Pancreas (tissue), 10 donors: ENCODE results near the gene GLI3. TPM values are rescaled to one million over a fixed set of nuclear protein-coding genes. Genes with fewer than 3 reads are reported as not detected.

Source experiments
- ATAC-seq, 4 donors: fragments of 200-7000 bp; cut with Tn5 transposase; one replicate each; pipeline versions ENCODE4 v1.8.0 to v1.9.1; 2020; ENCODE audit warnings: mild to moderate bottlenecking in 4 of 4, moderate library complexity in 4 of 4
- DNase-seq, 6 donors: peaks; one replicate each; pipeline ENCODE4 v3.0.0-alpha.2; 2020
- FAIRE-seq: peaks from 2 replicates; lab custom pipeline; 2012; peaks lifted over from hg19 to GRCh38; lab: Jason Lieb, UNC
- H3K27ac ChIP-seq, 4 donors: fragments of 200-600 bp; sonication (generic); 1 replicate in 3 of 4; 2 replicates in 1 of 4; pipeline versions ENCODE4 v1.5.0 to v1.8.0; 2020
- H3K27me3 ChIP-seq, 4 donors: fragments of 200-600 bp; one replicate each; pipeline ENCODE4 v1.8.0; 2021
- H3K36me3 ChIP-seq, 3 donors: fragments of 200-600 bp; sonication (generic) in 1 of 3; one replicate each; pipeline versions ENCODE4 v1.5.0 to v1.8.0; 2020 to 2021
- H3K4me1 ChIP-seq, 3 donors: fragments of 200-600 bp; one replicate each; pipeline ENCODE4 v1.8.0; 2021
- H3K4me3 ChIP-seq, 4 donors: fragments of 200-600 bp; sonication (generic) in 2 of 4; one replicate each; pipeline versions ENCODE4 v1.5.0 to v1.8.0; 2020 to 2021
- H3K9me3 ChIP-seq, 4 donors: fragments of 200-600 bp; one replicate each; pipeline ENCODE4 v1.8.0; 2021
- CTCF ChIP-seq, 4 donors: fragments of 200-600 bp; sonication (generic) in 3 of 4; IDR thresholded peaks; one replicate each; pipeline versions ENCODE4 v1.5.0 to v1.8.0; 2021; ENCODE audit warnings: antibody characterized with exemption in 4 of 4
- WGBS, 2 donors: extraction: QIAGEN DNeasy Blood & Tissue Kit; methylation state at CpG; one replicate each; pipeline ENCODE4 v1.1.7; 2013; 5-methylcytosine and 5-hydroxymethylcytosine counted together
- intact Hi-C, 3 donors: fragments of 100-400 bp; cut with DNase I; formaldehyde crosslinking; loops; one replicate each; pipeline versions ENCODE4 v1.11.1 to v1.14.2; 2022
- polyA plus RNA-seq, 2 donors: library from polyadenylated mRNA; stranded (reverse); fragments of 200-250 nt; gene quantifications; one replicate each; pipeline ENCODE4 v1.2.3, GENCODE V29; 2013
- total RNA-seq, 6 donors: library from RNA; stranded (reverse); fragmentation: NEBNext Ultra II Directional in 4 of 6; extraction: Animal tissue kit (Norgen Biotek cat#: 25700) in 4 of 6; gene quantifications; one replicate each; pipeline versions ENCODE4 v1.2.1 to v1.2.4, GENCODE V29; 2021 to 2023
- donor health status: healthy with polysubstance abuse.
- donor health status: DM: no; HTN: no; CAD: no; lungs with moderate emphysema.
- donor health status: DM: no; HTN: no; CAD: no.
- donor health status: control.
- donor health status: control.
- donor health status: Bipolar disorder and iron deficiency.
- donor health status: DM: yes; HTN: yes; CAD: no.
- donor health status: DM: no; HTN: no; CAD: no.
- donor health status: DM: no; HTN: no; CAD: no.
- donor health status: DM: yes; HTN: yes; CAD: no.

Gene GLI3
- total and polyA plus RNA-seq, 8 donors: 0.38 to 6.2 (median 1.4) TPM

GRCh38 chr7:41979834-41980307, 257.1 kb downstream of the GLI3 start:
- peak; percentile 37 to 78 (median 58) for TF ChIP-seq CTCF (IDR thresholded peaks at IDR 0.05)
- ATAC-seq: peak in 3 of 4 donors; percentile 48 to 68 (median 56)
- Histone ChIP-seq H3K4me1 (peaks cover 0 to 4% (median 0%) of the 10 kb centered on the region in 3 donors), H3K27me3 (no peaks in the 10 kb centered on the region), H3K9me3 (no peaks in the 10 kb centered on the region), H3K27ac (no peak overlapping the region), H3K4me3 (no peak overlapping the region), H3K36me3 (no peaks in the 10 kb centered on the region)
- DNase-seq: no peak
- 24 to 31% methylated on average over 6 of the region's 6 CpGs for WGBS, 2 donors
- intact Hi-C loops: loop anchor here in 1 of 3 donors (10.0 kb wide), 1 partner anchor 855 kb away; no protein-coding TSS in a partner anchor
- no peak for FAIRE-seq

GRCh38 chr7:41978858-41979257, 258.2 kb downstream of the GLI3 start:
- H3K27ac ChIP-seq: no peak overlapping the region
- no peaks in the 10 kb centered on the region for H3K9me3 ChIP-seq
- no peak overlapping the region for H3K4me3 ChIP-seq
- 77 to 79% methylated on average over 4 of the region's 4 CpGs for WGBS, 2 donors
- no peaks in the 10 kb centered on the region for H3K36me3 ChIP-seq
- DNase-seq (no peak), FAIRE-seq (no peak), ATAC-seq (no peak)
- peaks cover 0 to 4% (median 0%) of the 10 kb centered on the region in 3 donors for H3K4me1 ChIP-seq
- intact Hi-C loops: no loop called here
- TF ChIP-seq CTCF (IDR thresholded peaks at IDR 0.05): no peak
- no peaks in the 10 kb centered on the region for H3K27me3 ChIP-seq

GRCh38 chr7:41977661-41978060, 259.3 kb downstream of the GLI3 start:
- Histone ChIP-seq H3K27ac (no peak overlapping the region), H3K9me3 (no peaks in the 10 kb centered on the region), H3K4me1 (peaks cover 0 to 4% (median 0%) of the 10 kb centered on the region in 3 donors), H3K27me3 (no peaks in the 10 kb centered on the region), H3K4me3 (no peak overlapping the region), H3K36me3 (no peaks in the 10 kb centered on the region)
- ATAC-seq (no peak), DNase-seq (no peak), FAIRE-seq (no peak)
- intact Hi-C loops: no loop called here
- TF ChIP-seq CTCF (IDR thresholded peaks at IDR 0.05): no peak
- WGBS, 2 donors: 51 to 57% methylated on average over 3 of the region's 3 CpGs

- no peaks in the 10 kb centered on the region for H3K27me3 ChIP-seq
- FAIRE-seq (no peak), ATAC-seq (peak in 3 of 4 donors; percentile 63 to 70 (median 64)), DNase-seq (peak in 1 of 6 donors; percentile 14)
- H3K9me3 ChIP-seq: no peaks in the 10 kb centered on the region
- 31 to 35% methylated on average over 9 of the region's 9 CpGs for WGBS, 2 donors
- no peak overlapping the region for H3K4me3 ChIP-seq
- peaks cover 0 to 4% (median 0%) of the 10 kb centered on the region in 3 donors for H3K4me1 ChIP-seq
- peak; percentile 25 to 54 (median 46) for TF ChIP-seq CTCF (IDR thresholded peaks at IDR 0.05)
- intact Hi-C loops: no loop called here
- H3K36me3 ChIP-seq: no peaks in the 10 kb centered on the region
- no peak overlapping the region for H3K27ac ChIP-seq
These were observed 259.8 kb downstream of the GLI3 start for GRCh38 chr7:41977151-41977651.

- intact Hi-C loops: no loop called here
- peaks cover 0 to 4% (median 0%) of the 10 kb centered on the region in 3 donors for H3K4me1 ChIP-seq
- no peak overlapping the region for H3K27ac ChIP-seq
- WGBS, 2 donors: 63 to 76% methylated on average over 2 of the region's 2 CpGs
- ATAC-seq: no peak
- H3K36me3 ChIP-seq: no peaks in the 10 kb centered on the region
- DNase-seq: no peak
- H3K27me3 ChIP-seq: no peaks in the 10 kb centered on the region
- no peaks in the 10 kb centered on the region for H3K9me3 ChIP-seq
- no peak for TF ChIP-seq CTCF (IDR thresholded peaks at IDR 0.05)
- H3K4me3 ChIP-seq: no peak overlapping the region
- no peak for FAIRE-seq
These were observed 260.6 kb downstream of the GLI3 start for GRCh38 chr7:41976411-41976810.
